B cell (primary cell): ENCODE results near the gene GPX6. TPM values are rescaled to one million over a fixed set of nuclear protein-coding genes. Genes with fewer than 3 reads are reported as not detected.

Experiments
- ATAC-seq: fragments of 200-7000 bp; cut with Tn5 transposase; one replicate; pipeline ENCODE4 v1.10.0; 2021; ENCODE audit warnings: low read depth, mild to moderate bottlenecking, moderate number of reproducible peaks, moderate library complexity
- CTCF ChIA-PET: fragments of 350-600 bp; sonication (Branson Sonifier 250); formaldehyde crosslinking; loops from one replicate; lab custom pipeline; 2021; ENCODE audit warnings: antibody characterized with exemption, inconsistent platforms; lab: Charles Lee
- POLR2A ChIA-PET: fragments of 350-600 bp; sonication (Branson Sonifier 250); formaldehyde crosslinking; loops from one replicate; lab custom pipeline; 2021; ENCODE audit warnings: antibody characterized with exemption; lab: Charles Lee
- DNase-seq: peaks from one replicate; pipeline ENCODE4 v3.0.0; 2013
- H2AFZ ChIP-seq: 2 replicates; pipeline ENCODE4 v1.6.1; 2012; ENCODE audit warnings: mild to moderate bottlenecking, low read depth, low read length; ENCODE audit not compliant: insufficient read depth, poor library complexity, severe bottlenecking
- H3K27ac ChIP-seq, 2 donors: 1 replicate in 1 of 2; 2 replicates in 1 of 2; pipeline ENCODE4 v1.5.1; 2012 to 2013; ENCODE audit warnings: low read length in 2 of 2, mild to moderate bottlenecking in 2 of 2, moderate library complexity in 1 of 2
- H3K27me3 ChIP-seq, 4 experiments: fragments of 200-600 bp in 1 of 4; sonication (generic) in 1 of 4; replicated peaks in 1 of 4; 1 replicate in 2 of 4; 2 replicates in 2 of 4; pipeline versions ENCODE4 v1.6.1 to v1.7.0; 2013 to 2016; ENCODE audit warnings: low read length in 3 of 4, mild to moderate bottlenecking in 2 of 4, mixed read lengths in 1 of 4, moderate library complexity in 1 of 4; ENCODE audit not compliant: insufficient read depth in 4 of 4, control insufficient read depth in 3 of 4; ENCODE audit errors: control extremely low read depth in 1 of 4
- H3K36me3 ChIP-seq, 2 experiments: replicated peaks in 1 of 2; 1 replicate in 1 of 2; 2 replicates in 1 of 2; pipeline versions ENCODE4 v1.6.1 to v1.7.1; 2013; ENCODE audit warnings: low read length in 1 of 2; ENCODE audit not compliant: insufficient read depth in 2 of 2, control insufficient read depth in 1 of 2; ENCODE audit errors: control extremely low read depth in 1 of 2, extremely low read depth in 1 of 2
- H3K4me1 ChIP-seq, 2 donors: fragments of 200-600 bp in 1 of 2; sonication (generic) in 1 of 2; 1 replicate in 1 of 2; 2 replicates in 1 of 2; pipeline versions ENCODE4 v1.5.1 to v1.6.1; 2013 to 2017; ENCODE audit warnings: low read length in 2 of 2; ENCODE audit not compliant: control insufficient read depth in 2 of 2, insufficient read depth in 2 of 2
- H3K4me2 ChIP-seq: replicated peaks from 2 replicates; pipeline ENCODE3; 2012; ENCODE audit warnings: mild to moderate bottlenecking, low read depth, low read length; ENCODE audit not compliant: poor library complexity, severe bottlenecking
- H3K4me3 ChIP-seq, 5 experiments: fragments of 200-600 bp in 1 of 5; sonication (generic) in 1 of 5; 1 replicate in 3 of 5; 2 replicates in 2 of 5; pipeline versions ENCODE4 v1.5.1 to v1.7.0; 2011 to 2016; ENCODE audit warnings: low read length in 4 of 5, mild to moderate bottlenecking in 4 of 5, low read depth in 2 of 5, control low read depth in 1 of 5, moderate library complexity in 1 of 5; ENCODE audit not compliant: insufficient read depth in 1 of 5; ENCODE audit errors: control extremely low read depth in 1 of 5, extremely low read depth in 1 of 5
- H3K79me2 ChIP-seq: fragments of 200-600 bp; sonication (generic); one replicate; pipeline ENCODE4 v1.6.0; 2016; ENCODE audit warnings: low read length; ENCODE audit not compliant: control insufficient read depth, insufficient read depth
- H3K9ac ChIP-seq: fragments of 200-600 bp; sonication (generic); 2 replicates; pipeline ENCODE4 v1.6.1; 2017; ENCODE audit warnings: mild to moderate bottlenecking, low read length, moderate library complexity
- H3K9me3 ChIP-seq, 3 donors: one replicate each; pipeline versions ENCODE4 v1.6.1 to v1.7.1; 2013; ENCODE audit warnings: low read length in 2 of 3; ENCODE audit not compliant: control insufficient read depth in 2 of 3, insufficient read depth in 1 of 3; ENCODE audit errors: control extremely low read depth in 1 of 3
- H4K20me1 ChIP-seq: 2 replicates; pipeline ENCODE4 v1.6.0; 2012; ENCODE audit warnings: mild to moderate bottlenecking, low read length; ENCODE audit not compliant: insufficient read depth, control insufficient read depth, poor library complexity, severe bottlenecking
- H3K27ac Mint-ChIP-seq: one replicate; pipeline ENCODE4 v1.8.0; 2021; ENCODE audit warnings: mixed read lengths
- H3K27me3 Mint-ChIP-seq: one replicate; pipeline ENCODE4 v1.8.0; 2021; ENCODE audit warnings: mixed read lengths
- H3K4me1 Mint-ChIP-seq: one replicate; pipeline ENCODE4 v1.8.0; 2021; ENCODE audit warnings: mixed read lengths
- H3K4me3 Mint-ChIP-seq: one replicate; pipeline ENCODE4 v1.8.0; 2021; ENCODE audit warnings: mixed read lengths
- H3K9me3 Mint-ChIP-seq: one replicate; pipeline ENCODE4 v1.8.0; 2022; ENCODE audit warnings: mixed read lengths; ENCODE audit not compliant: insufficient read depth
- CTCF ChIP-seq: fragments of 200-600 bp; IDR thresholded peaks from one replicate; pipeline ENCODE4 v1.8.0; 2022; ENCODE audit warnings: antibody characterized with exemption, mild to moderate bottlenecking
- EZH2 ChIP-seq: IDR thresholded peaks from 2 replicates; pipeline ENCODE4 v1.6.1; 2012; ENCODE audit warnings: borderline replicate concordance, low read depth, mild to moderate bottlenecking, moderate library complexity, low read length; ENCODE audit not compliant: insufficient read depth, poor library complexity, severe bottlenecking
- WGBS: methylation state at CpG from one replicate; pipeline ENCODE4 v1.1.5; 2013; ENCODE audit warnings: missing lambda C conversion rate; ENCODE audit not compliant: insufficient coverage; 5-methylcytosine and 5-hydroxymethylcytosine counted together
- intact Hi-C: fragments of 100-400 bp; cut with micrococcal nuclease; formaldehyde crosslinking; loops from one replicate; pipeline ENCODE4 v1.10.0; 2022
- polyA plus RNA-seq: library from polyadenylated mRNA; depleted of rRNA; stranded (reverse); fragments of >200 nt; gene quantifications from 2 replicates; pipeline ENCODE4 v1.2.3, GENCODE V29; 2012
- total RNA-seq, 2 donors: library from RNA; stranded (reverse); fragments of 120-200 nt in 1 of 2; gene quantifications; 1 replicate in 1 of 2; 2 replicates in 1 of 2; pipeline versions ENCODE4 v1.2.3 to v1.2.4, GENCODE V29; 2013 to 2022

The GPX6 gene
- total and polyA plus RNA-seq, 2 donors (not counting 1 experiment from before 2014, with no cell fraction given) = not detected

GRCh38 chr6:28530777-28531176, 15.2 kb upstream of the GPX6 start:
- no peak for DNase-seq
- Histone ChIP-seq H2AFZ (no peak overlapping the region), H3K4me1 (no peaks in the 10 kb centered on the region), H3K27me3 (peaks cover 0 to 28% (median 16%) of the 10 kb centered on the region in 4 experiments), H3K9me3 (no peaks in the 10 kb centered on the region), H3K4me3 (no peak overlapping the region), H3K9ac (no peak overlapping the region), H4K20me1 (no peaks in the 10 kb centered on the region), H3K27ac (no peak overlapping the region), H3K79me2 (no peaks in the 10 kb centered on the region), H3K36me3 (no peaks in the 10 kb centered on the region), H3K4me2 (no peak overlapping the region)
- TF ChIP-seq CTCF (no peak), EZH2 (no peak)
- POLR2A ChIA-PET = no interaction called here
- 8% methylated on average over 1 of the region's 1 CpG for WGBS
- H3K9me3 Mint-ChIP-seq = no peaks in the 10 kb centered on the region
- H3K27me3 Mint-ChIP-seq = peaks cover 79% of the 10 kb centered on the region
- CTCF ChIA-PET = no interaction called here
- no peaks in the 10 kb centered on the region for H3K4me1 Mint-ChIP-seq
- no peak overlapping the region for H3K4me3 Mint-ChIP-seq
- no peak for ATAC-seq
- H3K27ac Mint-ChIP-seq = no peak overlapping the region
- intact Hi-C loops = no loop called here

GRCh38 chr6:28525496-28526039, 10.0 kb upstream of the GPX6 start, which contains the start of gene GPX5:
Gene GPX5 (plus strand): TSS chr6:28525881. CDS start chr6:28526014, 133 bp downstream.
- TF ChIP-seq CTCF = no peak
- no peak for TF ChIP-seq EZH2
- Histone ChIP-seq H3K27ac (no peak within 1 kb of the TSS), H3K36me3 (no peaks in the 10 kb centered on the region), H3K27me3 (peaks cover 0 to 44% (median 23%) of the 10 kb centered on the region in 4 experiments), H3K4me1 (no peaks in the 10 kb centered on the region), H4K20me1 (no peaks in the 10 kb centered on the region), H3K9ac (no peak within 1 kb of the TSS), H3K4me3 (no peak within 1 kb of the TSS), H2AFZ (no peak within 1 kb of the TSS), H3K4me2 (no peak within 1 kb of the TSS), H3K79me2 (no peaks in the 10 kb centered on the region), H3K9me3 (no peaks in the 10 kb centered on the region)
- ATAC-seq = no peak
- ChIA-PET CTCF (no interaction called here), POLR2A (no interaction called here)
- Mint-ChIP-seq H3K27me3 (peaks cover 72% of the 10 kb centered on the region), H3K4me3 (no peak within 1 kb of the TSS), H3K27ac (no peak within 1 kb of the TSS), H3K9me3 (peaks cover 2% of the 10 kb centered on the region), H3K4me1 (no peaks in the 10 kb centered on the region)
- 0% methylated on average over 3 of the region's 10 CpGs for WGBS
- no peak for DNase-seq
- intact Hi-C loops = no loop called here
